K562 (cell line): Measurements from ENCODE around the gene NCOA1. TPM values are rescaled to one million over a fixed set of nuclear protein-coding genes. Genes with fewer than 3 reads are reported as not detected.

Experiments
- ATAC-seq: fragments of 200-7000 bp; cut with Tn5 transposase; 3 replicates; pipeline ENCODE4 v1.9.1; 2020; ENCODE audit warnings: moderate library complexity
- BruUV-seq: library from RNA; stranded (reverse); fragments of 400-500 nt; replicated peaks from 2 replicates; lab custom pipeline; 2021; lab: Mats Ljungman, UMichigan
- CTCF ChIA-PET: fragments of 300-600 bp; formaldehyde crosslinking; extraction: SDS; loops from one replicate; lab custom pipeline; 2021; ENCODE audit warnings: low intra/inter-chr PET ratio; lab: Yijun Ruan, JAX
- POLR2A ChIA-PET: fragments of 300-600, 350-650 bp; sonication (Branson Sonifier 250); formaldehyde crosslinking; extraction: SDS; loops from one replicate; lab custom pipeline; 2021; ENCODE audit warnings: antibody characterized with exemption, inconsistent platforms; lab: Yijun Ruan, JAX
- DNase-seq, 4 experiments: peaks; one replicate each; pipeline versions ENCODE4 v3.0.0 to v3.0.0-alpha.2; 2011 to 2018; ENCODE audit warnings: low spot score in 3 of 4, mixed read lengths in 3 of 4; ENCODE audit errors: extremely low read depth in 1 of 4
- FAIRE-seq: peaks from 2 replicates; lab custom pipeline; 2011; peaks lifted over from hg19 to GRCh38; lab: Jason Lieb, UNC
- H2AFZ ChIP-seq: 2 replicates; pipeline ENCODE4 v1.6.0; 2011; ENCODE audit warnings: low read depth, low read length, control low read depth, inconsistent platforms
- H3K27ac ChIP-seq: fragments of 200-600 bp; 3 replicates; pipeline ENCODE4 v1.8.0; 2011; ENCODE audit warnings: low read depth, mild to moderate bottlenecking, control low read depth, inconsistent platforms, low read length, moderate library complexity, mixed read lengths; ENCODE audit errors: extremely low read depth
- H3K27me3 ChIP-seq, 2 experiments: fragments of 300-600 bp in 1 of 2; 2 replicates in 1 of 2; 3 replicates in 1 of 2; pipeline versions ENCODE4 v1.6.0 to v1.8.0; 2011; ENCODE audit warnings: inconsistent platforms in 2 of 2, low read length in 2 of 2, mild to moderate bottlenecking in 1 of 2, mixed read lengths in 1 of 2, moderate library complexity in 1 of 2; ENCODE audit not compliant: control insufficient read depth in 2 of 2, insufficient read depth in 2 of 2
- H3K36me3 ChIP-seq: fragments of 300-600 bp; 3 replicates; pipeline ENCODE4 v1.8.0; 2011; ENCODE audit warnings: mild to moderate bottlenecking, low read length, inconsistent platforms; ENCODE audit not compliant: control insufficient read depth, insufficient read depth
- H3K4me1 ChIP-seq, 2 experiments: fragments of 200-600 bp in 1 of 2; replicated peaks in 1 of 2; 2 replicates in 1 of 2; 3 replicates in 1 of 2; pipeline versions ENCODE4 v1.5.1 to v1.8.0; 2011; ENCODE audit warnings: inconsistent platforms in 2 of 2, low read length in 2 of 2, mild to moderate bottlenecking in 1 of 2, mixed read lengths in 1 of 2, moderate library complexity in 1 of 2; ENCODE audit not compliant: control insufficient read depth in 2 of 2, insufficient read depth in 2 of 2
- H3K4me2 ChIP-seq: 2 replicates; pipeline ENCODE4 v1.6.1; 2011; ENCODE audit warnings: low read length, control low read depth, inconsistent platforms, mixed read lengths; ENCODE audit not compliant: insufficient read depth
- H3K4me3 ChIP-seq: fragments of 200-600 bp; sonication (generic), shearing (Covaris generic); 2 replicates; pipeline ENCODE4 v1.5.1; 2016; ENCODE audit warnings: control low read depth, inconsistent platforms
- H3K79me2 ChIP-seq: fragments of 200-600 bp; 3 replicates; pipeline ENCODE4 v1.8.0; 2011; ENCODE audit warnings: low read length, inconsistent platforms; ENCODE audit not compliant: control insufficient read depth, insufficient read depth
- H3K9ac ChIP-seq, 2 experiments: 2 replicates each; pipeline versions ENCODE4 v1.6.0 to v1.6.1; 2011; ENCODE audit warnings: low read depth in 2 of 2, low read length in 2 of 2, control low read depth in 1 of 2, inconsistent platforms in 1 of 2, mild to moderate bottlenecking in 1 of 2, mixed read lengths in 1 of 2; ENCODE audit not compliant: insufficient read depth in 1 of 2
- H3K9me1 ChIP-seq: one replicate; pipeline ENCODE4 v1.6.0; 2011; ENCODE audit warnings: inconsistent platforms, mild to moderate bottlenecking, low read length, moderate library complexity; ENCODE audit not compliant: control insufficient read depth, insufficient read depth
- H3K9me3 ChIP-seq: replicated peaks from 2 replicates; pipeline ENCODE4 v1.5.1; 2011; ENCODE audit warnings: low read depth, low read length, inconsistent platforms; ENCODE audit not compliant: control insufficient read depth, insufficient read depth
- H4K20me1 ChIP-seq: replicated peaks from 2 replicates; pipeline ENCODE4 v1.6.1; 2011; ENCODE audit warnings: low read length, inconsistent platforms, mixed read lengths; ENCODE audit not compliant: control insufficient read depth, insufficient read depth
- DACH1 ChIP-seq: fragments of 450-650 bp; IDR thresholded peaks from 2 replicates; pipeline ENCODE4 v1.6.1; 2018; ENCODE audit not compliant: partially characterized antibody
- GTF3C2 ChIP-seq: IDR thresholded peaks from 3 replicates; pipeline ENCODE4 v1.6.1; 2011; ENCODE audit warnings: borderline replicate concordance, mild to moderate bottlenecking, moderate library complexity; ENCODE audit not compliant: insufficient read length; ENCODE audit errors: extremely low read depth
- KDM5B ChIP-seq: fragments of 200-600 bp; sonication (generic); IDR thresholded peaks from 2 replicates; pipeline ENCODE4 v1.6.1; 2012; ENCODE audit warnings: low read depth, mild to moderate bottlenecking, moderate library complexity, low read length, control low read depth, inconsistent platforms; ENCODE audit not compliant: insufficient replicate concordance
- MECOM ChIP-seq: fragments of 250-450 bp; sonication (Bioruptor Pico); IDR thresholded peaks from 2 replicates; pipeline ENCODE4 v1.8.0; 2022; ENCODE audit warnings: inconsistent platforms
- TAF9B ChIP-seq: fragments of 450-650 bp; IDR thresholded peaks from 2 replicates; pipeline ENCODE4 v1.6.1; 2018; ENCODE audit warnings: mild to moderate bottlenecking; ENCODE audit not compliant: partially characterized antibody
- ZFPM2 ChIP-seq: fragments of 250-450 bp; sonication (Bioruptor Pico); IDR thresholded peaks from 2 replicates; pipeline ENCODE4 v1.5.1; 2022; ENCODE audit warnings: mild to moderate bottlenecking
- ZNF316 ChIP-seq: fragments of 450-650 bp; IDR thresholded peaks from 2 replicates; pipeline ENCODE4 v1.6.1; 2016
- ZNF398 ChIP-seq: fragments of 250-450 bp; sonication (Bioruptor Pico); IDR thresholded peaks from 2 replicates; pipeline ENCODE4 v1.8.0; 2021; ENCODE audit warnings: moderate library complexity, mild to moderate bottlenecking, inconsistent platforms
- WGBS: fragments of 100-300 bp; shearing (Covaris generic); methylation state at CpG from one replicate; pipeline ENCODE4 v1.1.6; 2016; ENCODE audit warnings: low coverage, mixed read lengths; ENCODE audit not compliant: insufficient coverage; ENCODE audit errors: missing lambda C conversion rate; 5-methylcytosine and 5-hydroxymethylcytosine counted together
- in situ Hi-C: fragments of 300-500 bp; cut with MboI; formaldehyde crosslinking; loops from 4 replicates; pipeline ENCODE4 v1.15.0; 2018; ENCODE audit warnings: inconsistent platforms, mixed read lengths
- intact Hi-C: fragments of 100-400 bp; cut with micrococcal nuclease; formaldehyde crosslinking; loops from 2 replicates; pipeline ENCODE4 v1.14.2; 2022
- polyA plus RNA-seq, 8 experiments: library from polyadenylated mRNA; depleted of rRNA in 4 of 8; stranded (reverse) in 5 of 8; unstranded in 3 of 8; fragments of >200 nt; fragmentation: Nextera tagmentation in 2 of 8; fragmentation: Illumina TruSeq in 1 of 8; extraction: Ambion mirVana in 2 of 8; extraction: Trizol in 1 of 8; gene quantifications; 2 replicates each; pipeline versions ENCODE4 v1.2.1 to v1.2.3, GENCODE V29; 2011 to 2014; ENCODE audit warnings: inconsistent platforms in 1 of 8, missing spikeins in 1 of 8
- total RNA-seq, 7 experiments: library from RNA; depleted of rRNA in 6 of 7; stranded (reverse); fragments of >200 nt in 6 of 7; fragmentation: Illumina TruSeq in 2 of 7; extraction: Trizol in 2 of 7; gene quantifications; 2 replicates each; pipeline versions ENCODE4 v1.2.1 to v1.2.3, GENCODE V29; 2011 to 2021; ENCODE audit warnings: low replicate concordance in 1 of 7

The NCOA1 gene
- total and polyA plus RNA-seq, 9 of the 15 experiments (the other 6 are each of a cell fraction or from before 2014, with no cell fraction given): 4.9 to 25.7 (median 17.0) TPM

GRCh38 chr2:24749069-24749691 lies 258.1 kb downstream of the NCOA1 start:
- ChIA-PET CTCF (no interaction called here), POLR2A (interaction anchor here (0.6 kb wide), 1 partner anchor 621 kb away, joined by 4 read pairs; no protein-coding TSS in a partner anchor)
- Histone ChIP-seq H3K79me2 (no peaks in the 10 kb centered on the region), H3K4me3 (no peak overlapping the region), H2AFZ (no peak overlapping the region), H3K36me3 (peaks cover 17% of the 10 kb centered on the region), H4K20me1 (no peaks in the 10 kb centered on the region), H3K27ac (no peak overlapping the region), H3K9ac (peak overlapping the region in 1 of 2 experiments; percentile 43; a peak in 1 of 4 replicates), H3K27me3 (no peaks in the 10 kb centered on the region), H3K4me1 (no peaks in the 10 kb centered on the region), H3K9me1 (no peaks in the 10 kb centered on the region), H3K4me2 (no peak overlapping the region), H3K9me3 (no peaks in the 10 kb centered on the region)
- FAIRE-seq: no peak
- WGBS: 95% methylated on average over 6 of the region's 7 CpGs
- intact Hi-C loops (no loop called here), in situ Hi-C loops (no loop called here)
- no TSS peak for BruUV-seq
- no peak; the same call in 2 of the 3 replicates for ATAC-seq
- no peak for DNase-seq
- TF ChIP-seq GTF3C2: no peak
- TF ChIP-seq ZFPM2 (CRISPR knock-in tag): no peak
- no peak for TF ChIP-seq MECOM (CRISPR knock-in tag)
- TF ChIP-seq DACH1: no peak
- TF ChIP-seq TAF9B: no peak
- TF ChIP-seq KDM5B: no peak
- TF ChIP-seq ZNF398 (CRISPR knock-in tag): no peak
- no peak for TF ChIP-seq ZNF316
